NCI-H774 (cell line): ENCODE measurements around the gene BBS5.
"Not testable (repeated sequence)": the region's sequence is repeated elsewhere in the genome, so short reads cannot be mapped to it uniquely, and the experiment has no call there.

Experiments used
- DNase-seq: peaks from one replicate; lab custom pipeline; 2025; lab: John Stamatoyannopoulos, UW

The BBS5 gene

DNA sequence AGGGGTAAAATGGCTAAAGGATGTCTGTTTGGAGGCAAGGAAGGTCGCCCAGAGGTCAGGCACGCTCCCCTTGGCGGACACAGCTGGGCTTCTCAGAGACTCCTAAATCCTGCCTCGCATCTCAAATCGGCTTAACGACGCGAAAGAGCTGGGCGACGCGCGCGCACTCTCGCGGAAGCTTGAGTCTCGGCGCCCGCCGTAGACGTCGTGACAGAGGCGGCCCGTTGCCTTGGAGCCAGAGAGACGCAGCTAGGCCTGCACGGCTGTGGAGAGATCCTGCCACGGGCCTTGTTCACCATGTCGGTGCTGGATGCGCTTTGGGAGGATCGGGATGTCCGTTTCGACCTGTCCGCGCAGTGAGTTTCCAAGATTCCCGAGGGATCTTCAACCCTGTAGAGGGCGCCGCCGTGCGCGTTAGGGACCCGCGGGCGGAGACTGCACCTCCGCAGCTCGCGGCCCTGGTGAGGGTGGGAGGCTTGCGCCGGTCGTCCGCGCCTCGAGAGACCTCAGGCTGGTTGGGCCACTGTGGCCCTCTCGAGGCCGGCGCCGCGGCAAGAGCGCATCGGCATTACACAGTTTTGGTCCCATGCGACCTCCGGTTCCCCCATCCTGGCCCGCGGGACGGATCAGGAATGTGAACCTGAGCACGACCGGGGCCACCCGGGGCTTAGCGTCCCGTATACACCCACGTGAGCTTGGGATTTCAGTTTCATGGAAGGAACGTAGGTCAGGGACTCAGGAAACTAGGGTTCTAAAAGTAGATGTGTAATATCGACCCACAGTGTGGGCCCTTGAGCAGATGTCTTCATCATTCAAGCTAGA is at the start of gene BBS5:
TSS of gene BBS5 (plus strand) at position 238 of the 822 bp plus-strand sequence. CDS start at position 298, 60 bp downstream.
- peak; percentile 47 for DNase-seq

DNA sequence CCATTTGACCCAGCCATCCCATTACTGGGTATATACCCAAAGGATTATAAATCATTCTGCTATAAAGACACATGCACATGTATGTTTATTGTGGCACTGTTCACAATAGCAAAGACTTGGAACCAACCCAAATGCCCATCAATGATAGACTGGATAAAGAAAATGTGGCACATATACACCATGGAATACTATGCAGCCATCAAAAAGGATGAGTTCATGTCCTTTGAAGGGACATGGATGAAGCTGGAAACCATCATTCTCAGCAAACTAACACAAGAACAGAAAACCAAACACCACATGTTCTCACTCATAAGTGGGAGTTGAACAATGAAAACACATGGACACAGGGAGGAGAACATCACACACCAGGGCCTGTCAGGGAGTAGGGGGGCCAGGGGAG is 47.5 kb upstream of the BBS5 start:
- not testable (repeated sequence) for DNase-seq

DNA sequence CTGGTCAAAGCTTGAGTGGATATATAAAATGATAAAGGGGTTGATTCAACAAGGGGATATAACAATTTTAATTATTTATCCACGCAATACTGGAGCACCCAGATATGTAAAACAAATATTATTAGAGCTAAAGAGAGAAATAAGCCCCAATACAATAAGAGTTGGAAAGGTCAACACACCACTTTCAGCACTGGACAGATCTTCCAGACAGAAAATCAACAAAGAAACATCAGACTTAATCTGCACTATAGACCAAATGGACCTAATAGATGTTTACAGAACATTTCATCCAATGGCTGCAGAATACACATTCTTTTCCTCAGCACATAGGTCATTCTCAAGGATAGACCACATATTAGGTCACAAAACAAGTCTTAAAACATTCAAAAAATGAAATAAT is 45.1 kb upstream of the BBS5 start:
- DNase-seq, result not testable (repeated sequence)

DNA sequence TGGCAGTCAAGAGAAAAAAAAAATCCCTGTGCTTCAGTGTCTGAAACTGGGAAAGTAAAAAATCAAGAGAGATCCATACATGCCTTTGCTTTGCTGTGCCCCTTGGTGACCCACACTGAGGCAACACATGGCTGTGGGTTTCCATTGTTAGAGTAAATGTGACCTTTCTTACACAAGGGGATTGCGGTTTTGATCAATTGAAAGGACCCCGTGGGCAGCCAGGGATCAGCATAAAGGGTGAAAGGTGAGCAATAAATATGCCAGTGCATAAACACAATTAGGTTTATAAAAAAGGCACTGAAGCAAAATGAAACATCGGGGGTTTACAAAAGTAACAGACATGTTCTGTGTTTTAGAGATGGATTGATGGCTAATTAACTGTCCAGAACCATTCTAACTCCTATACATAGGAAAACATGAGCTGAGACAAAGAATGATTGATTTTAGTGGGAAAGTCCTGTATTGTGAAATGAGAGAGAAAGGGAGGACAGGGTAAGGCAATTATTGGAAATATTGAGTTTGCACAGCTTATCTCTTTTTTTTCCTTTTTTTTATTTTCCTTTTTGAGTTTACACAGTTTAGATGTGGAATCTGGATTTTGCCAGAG is 40.7 kb upstream of the BBS5 start:
- no peak for DNase-seq

DNA sequence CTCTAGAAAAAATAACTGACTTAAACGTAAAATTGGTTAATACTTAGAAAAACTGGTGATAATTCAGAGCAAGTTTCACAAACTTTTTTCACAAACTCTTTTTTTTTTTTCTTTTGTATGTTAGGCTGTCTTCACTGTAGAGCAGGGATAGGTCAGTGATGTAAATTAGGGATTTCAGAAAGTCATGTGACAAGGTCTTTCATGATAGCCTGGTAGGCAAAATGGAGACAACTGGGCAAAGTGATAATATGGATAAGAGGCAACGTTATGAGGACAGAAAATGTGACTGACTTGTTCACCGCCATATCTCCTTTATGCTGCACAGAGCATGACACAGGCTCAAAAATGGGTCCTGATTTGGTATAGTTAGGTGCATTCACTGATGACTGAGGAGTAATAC is 39.4 kb upstream of the BBS5 start:
- DNase-seq, result no peak

DNA sequence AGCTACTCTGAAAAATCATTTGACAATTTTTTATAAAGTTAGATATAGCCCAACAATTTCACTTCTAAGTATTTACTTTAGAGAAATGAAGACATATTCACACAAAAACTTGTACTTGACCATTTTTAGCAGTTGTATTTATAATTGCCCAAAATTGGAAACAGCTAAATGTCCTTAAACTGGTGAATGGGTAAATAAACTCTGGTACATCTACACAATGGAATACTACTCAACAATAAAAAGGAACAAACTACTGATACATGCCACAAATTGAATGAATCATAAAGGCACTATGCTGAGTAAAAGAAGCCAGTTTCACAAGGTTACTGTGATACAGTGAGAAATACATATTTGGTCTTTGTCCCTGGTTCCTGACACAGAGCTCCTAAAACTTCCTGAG is 32.8 kb upstream of the BBS5 start:
- no peak for DNase-seq

DNA sequence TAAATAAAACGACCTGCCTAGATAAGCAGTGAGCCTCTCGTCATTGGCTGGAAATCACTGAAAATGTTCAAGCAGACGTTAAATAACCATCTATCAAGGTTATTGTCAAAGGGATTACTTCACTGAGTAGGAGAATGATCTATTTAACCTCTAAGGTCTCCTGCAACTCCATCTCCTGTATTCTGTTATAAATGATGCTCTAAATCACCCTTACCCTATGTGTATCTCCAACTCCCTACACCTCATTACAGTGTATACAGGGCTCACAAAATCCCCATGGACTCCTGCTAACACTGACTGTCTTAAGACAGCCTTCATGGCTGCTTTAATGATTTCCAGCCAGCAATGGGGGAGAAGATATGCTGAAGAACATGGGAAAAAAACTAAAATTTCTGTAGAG is 31.0 kb upstream of the BBS5 start:
- no peak for DNase-seq

DNA sequence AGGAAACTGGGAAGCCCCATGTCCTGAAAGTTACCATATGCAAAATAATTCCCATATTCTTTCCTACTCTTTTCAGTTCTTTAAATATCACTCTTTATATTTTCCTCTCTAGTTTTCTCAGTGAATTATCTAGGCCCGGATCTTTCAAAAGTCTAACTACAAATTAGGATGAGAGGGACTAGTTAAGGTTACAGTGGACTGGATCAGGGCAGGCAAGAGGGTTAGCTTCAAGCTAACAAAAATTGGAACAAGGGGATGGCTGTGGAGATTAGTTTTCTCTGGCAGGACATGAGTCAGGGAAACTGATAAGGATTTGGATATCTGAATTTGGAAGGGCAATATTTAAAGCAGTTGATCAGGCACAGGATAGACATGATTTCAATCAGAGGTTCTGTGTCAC is 30.4 kb upstream of the BBS5 start:
- no peak for DNase-seq

DNA sequence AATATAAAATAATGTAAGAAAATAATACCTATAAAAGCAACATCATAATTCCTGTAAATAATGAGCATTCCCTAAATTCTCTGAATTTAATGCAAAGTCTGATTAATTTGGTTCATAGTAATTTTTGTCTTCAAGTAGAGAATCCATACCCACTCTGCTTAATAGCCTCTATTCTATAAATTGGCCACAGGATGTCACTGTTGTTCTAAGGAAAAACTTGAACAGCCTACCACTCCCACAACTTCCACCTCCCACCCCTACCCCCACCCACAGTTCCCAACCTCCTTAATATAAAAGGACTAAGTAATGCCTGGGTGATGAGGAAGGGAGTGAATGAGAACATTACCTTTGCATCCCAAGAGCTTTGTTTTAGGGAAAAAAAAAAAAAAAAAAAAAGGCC is 27.2 kb upstream of the BBS5 start:
- no peak for DNase-seq

DNA sequence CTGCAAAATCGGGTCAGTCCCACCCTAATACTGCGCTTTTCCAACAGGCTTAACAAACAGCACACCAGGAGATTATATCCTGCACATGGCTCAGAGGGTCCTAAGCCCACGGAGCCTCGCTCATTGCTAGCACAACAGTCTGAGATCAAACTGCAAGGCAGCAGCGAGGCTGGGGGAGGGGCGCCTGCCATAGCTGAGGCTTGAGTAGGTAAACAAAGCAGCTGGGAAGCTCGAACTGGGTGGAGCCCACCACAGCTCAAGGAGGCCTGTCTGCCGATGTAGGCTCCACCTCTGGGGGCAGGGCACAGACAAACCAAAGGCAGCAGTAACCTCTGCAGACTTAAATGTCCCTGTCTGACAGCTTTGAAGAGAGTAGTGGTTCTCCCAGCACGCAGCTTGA is 26.2 kb upstream of the BBS5 start:
- not testable (repeated sequence) for DNase-seq

DNA sequence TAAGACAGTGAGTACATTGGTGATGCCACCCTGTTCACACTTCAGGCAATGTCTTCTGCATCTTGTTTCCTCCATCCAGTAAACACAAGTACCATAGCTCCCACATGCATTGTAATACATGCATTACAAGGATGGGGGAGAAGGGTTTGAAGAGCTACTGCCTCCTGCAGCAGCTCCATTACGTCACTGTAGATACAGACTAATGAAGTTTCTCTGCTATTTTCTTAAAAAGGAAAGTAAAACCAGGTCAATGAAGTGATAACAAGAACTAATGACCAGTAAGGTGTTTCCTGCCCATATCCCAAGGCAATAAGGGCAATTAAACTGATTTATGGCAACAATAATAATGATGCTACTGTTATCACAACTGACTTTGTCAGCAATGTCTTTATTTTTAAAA is 18.2 kb upstream of the BBS5 start:
- DNase-seq, result no peak

DNA sequence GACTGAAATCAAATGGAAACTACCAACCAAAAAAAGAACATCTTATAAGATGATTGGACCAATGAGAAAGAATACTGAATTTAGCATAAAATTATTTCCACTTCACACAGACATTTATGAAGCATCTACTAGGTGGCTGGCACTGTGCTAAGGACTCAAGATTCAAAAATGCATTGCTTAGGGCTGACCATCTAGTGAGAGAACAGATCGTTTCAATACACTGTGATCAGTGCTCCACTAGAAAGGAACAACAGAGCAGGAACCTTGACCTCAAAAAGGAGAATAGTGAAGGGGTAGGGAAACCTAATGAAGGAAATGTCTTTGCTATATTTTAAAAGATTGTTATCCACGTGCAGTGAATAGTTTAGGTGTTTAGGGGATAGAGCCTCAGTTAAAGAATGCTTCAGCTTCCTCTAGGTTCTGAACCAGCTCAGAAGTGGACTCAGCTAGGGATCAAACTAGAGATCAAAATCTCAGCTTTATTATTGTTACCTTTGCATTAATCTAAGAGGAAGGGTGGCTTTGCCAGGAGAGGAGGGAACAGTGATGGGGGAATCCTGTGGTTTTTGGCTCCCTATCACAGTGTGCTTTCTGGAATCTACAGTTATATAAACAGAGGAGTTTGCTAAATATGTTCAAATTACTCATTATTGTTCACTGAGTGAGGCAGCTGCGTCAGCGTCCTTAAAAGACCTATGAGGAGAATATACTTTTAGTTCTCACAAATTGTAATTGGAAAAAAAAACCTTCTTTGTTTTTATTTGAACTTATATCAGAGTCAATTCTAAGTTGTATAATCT is 16.2 kb upstream of the BBS5 start:
- no peak for DNase-seq

DNA sequence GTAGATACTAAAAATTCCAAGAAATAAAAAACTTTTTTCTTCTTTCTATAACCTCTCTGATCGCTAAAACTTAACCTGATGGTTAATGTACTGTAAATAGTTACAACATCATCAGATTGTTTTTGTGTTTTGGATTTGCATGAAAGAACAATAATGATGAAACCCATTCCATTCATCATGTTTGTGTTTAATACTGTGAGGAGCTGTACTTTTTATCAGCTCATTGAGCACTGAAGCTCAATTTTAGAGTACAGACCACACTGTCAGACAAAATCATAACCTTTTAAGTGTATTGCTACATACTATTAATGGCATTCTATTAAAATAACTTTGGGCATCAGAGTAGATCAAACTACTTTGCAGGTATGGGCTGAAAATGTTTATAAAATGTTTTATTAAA is 14.8 kb upstream of the BBS5 start:
- DNase-seq, result no peak

DNA sequence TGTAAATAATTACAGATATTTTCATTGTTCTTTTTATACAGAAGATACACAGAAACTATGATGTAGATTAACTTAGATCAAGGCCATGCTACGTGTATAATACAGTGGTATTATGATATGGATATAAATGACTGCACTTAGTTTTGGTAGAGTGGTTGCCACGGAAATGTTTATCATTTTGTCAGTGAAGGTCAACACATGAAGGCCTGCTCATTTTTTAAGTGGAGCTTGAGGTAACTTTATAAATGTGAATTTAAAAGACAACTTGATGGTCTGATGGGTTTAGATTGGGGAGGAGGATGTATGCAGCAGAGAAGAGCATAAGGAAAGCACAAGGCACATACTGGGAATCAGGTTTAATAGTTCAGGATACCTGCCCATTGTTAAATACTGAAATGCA is 14.4 kb upstream of the BBS5 start:
- DNase-seq, result no peak

DNA sequence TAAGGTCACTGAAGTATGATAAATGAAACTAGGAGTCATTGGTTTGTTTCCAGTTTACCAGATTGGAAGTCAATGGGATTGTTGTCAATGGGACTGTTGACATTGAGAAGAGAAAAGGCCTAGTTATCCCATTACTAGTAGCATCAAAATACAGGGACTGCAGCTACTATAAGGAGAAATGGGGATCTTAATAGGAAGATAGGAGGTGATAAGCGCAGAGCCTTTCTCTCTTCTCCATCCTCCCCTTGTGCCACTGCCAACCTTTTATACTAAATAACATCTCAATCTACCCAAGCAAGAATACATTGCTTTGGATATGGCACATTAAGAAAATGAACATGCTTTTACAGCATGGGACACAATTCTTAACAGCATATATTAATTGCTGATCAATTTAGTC is 10.5 kb upstream of the BBS5 start:
- DNase-seq, result no peak

DNA sequence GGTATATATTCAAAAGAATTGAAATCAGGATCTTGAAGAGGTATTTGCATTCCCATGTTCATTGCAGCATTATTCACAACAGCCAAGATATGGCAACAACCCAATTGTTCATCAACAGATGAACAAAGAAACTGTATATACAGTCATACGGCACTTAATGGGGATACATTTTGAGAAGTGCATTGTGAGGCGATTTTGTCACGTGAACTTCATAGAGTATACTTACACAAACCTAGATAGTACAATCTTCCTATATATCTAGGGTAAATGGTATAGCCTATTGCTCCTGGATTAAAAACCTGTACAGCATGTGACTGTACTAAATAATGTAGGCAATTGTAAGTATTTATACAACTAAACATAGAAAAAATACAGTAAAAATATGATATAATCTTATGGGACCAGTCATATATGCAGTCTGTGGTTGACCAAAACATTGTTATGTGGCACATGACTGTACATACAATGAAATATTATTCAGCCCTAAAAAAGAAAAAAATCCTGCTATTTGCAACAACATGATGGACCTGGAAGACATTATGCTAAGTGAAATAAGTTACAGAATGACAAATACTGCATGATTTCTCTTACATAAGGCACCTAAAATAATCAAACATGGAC is 9.2 kb upstream of the BBS5 start:
- DNase-seq, result no peak

DNA sequence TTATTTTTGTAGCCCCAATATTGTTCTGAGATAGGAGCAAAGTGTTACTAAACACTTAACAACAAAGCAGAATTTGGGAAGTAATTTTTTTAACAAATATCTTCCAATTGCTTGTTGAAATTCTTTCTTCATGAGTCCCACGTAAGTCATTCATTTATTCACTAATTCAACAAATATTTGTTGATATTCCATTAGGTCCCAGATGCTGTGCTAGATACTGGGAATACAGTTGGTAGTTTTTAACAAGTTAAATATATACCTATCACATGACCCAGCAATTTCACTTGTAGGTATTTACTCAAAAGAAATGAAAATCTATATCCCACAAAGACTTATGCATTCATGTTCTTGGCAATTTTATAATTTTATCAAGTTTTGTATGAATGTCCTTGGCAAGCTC is 7.0 kb upstream of the BBS5 start:
- DNase-seq, result no peak

DNA sequence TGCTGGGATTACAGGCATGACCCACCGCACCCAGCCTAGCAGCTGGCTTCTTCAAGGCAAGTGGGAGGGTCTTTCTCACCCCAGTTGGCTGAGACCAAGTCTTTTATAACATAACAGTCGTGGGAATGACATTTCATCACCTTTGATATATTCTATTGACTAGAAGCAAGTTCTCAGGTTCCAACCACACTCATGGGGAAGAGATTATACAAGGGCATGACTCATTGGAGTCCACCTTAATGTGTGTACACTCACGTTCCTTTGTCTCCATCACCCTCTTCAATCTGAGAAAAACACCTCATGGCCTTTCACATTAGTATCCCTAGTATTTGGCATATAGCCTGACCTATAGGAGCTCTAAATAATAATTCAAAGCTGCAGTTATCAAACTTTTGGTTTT is 2.8 kb upstream of the BBS5 start:
- DNase-seq, result no peak

DNA sequence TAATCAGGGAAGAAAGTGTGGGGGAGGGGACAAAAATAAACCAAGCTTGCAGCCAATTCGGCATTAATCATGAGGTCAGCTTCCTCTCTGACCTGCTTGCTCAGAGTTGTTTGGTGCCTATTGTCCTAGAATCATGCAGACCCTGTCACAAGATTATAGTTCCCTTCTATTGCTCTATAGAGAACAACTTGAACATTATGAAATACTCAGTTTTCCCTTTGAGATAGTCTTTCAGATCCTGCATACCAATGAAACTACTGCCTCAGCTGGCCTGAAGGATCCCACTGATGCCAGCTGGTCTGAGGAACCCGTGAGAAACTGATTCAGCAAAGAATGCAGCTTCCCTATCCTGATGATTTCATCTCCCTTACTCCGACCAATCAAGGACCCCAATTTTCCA is 955 bp upstream of the BBS5 start:
- DNase-seq, result no peak

DNA sequence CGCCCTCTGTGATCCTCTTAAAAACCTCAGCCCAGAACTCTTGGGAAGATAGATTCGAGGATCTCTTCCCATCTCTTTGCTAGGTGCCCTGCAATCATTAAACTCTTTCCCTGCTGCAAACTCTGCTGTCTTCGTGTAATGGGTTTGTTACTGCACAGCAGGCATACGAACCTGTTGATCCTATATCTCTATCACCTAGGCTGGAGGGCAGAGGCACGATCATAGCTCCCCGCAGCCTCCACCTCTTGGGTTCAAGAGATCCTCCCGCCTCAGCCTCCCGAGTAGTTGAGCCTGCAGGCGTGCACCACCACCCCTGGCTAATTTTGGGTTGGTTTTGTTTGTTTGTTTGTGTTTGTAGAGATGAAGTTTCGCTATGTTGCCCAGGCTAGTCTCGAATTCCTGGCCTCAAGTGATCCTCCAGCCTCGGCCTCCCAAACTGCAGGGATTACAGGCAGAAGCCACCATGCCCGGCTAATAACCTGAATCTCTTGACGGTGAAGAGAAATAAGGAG is 493 bp upstream of the BBS5 start:
- no peak for DNase-seq

DNA sequence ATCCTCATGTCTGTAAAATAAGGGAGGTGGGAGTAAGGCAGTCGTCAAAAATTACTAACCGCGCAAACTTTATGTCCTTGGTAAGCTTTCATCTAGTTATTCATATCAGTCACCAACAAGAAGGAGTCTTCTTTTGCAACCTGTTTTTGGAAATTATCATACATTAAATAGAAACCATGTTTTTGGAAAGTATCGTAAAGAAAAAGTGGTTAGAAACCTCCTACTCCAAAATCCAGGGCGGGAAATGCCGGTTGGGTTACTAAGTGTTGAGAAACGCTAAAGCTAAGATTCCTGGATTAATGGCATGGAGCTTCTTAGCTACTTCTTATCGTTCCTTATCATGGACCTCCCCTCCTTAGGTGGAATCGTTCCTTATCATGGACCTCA is 778 bp downstream of the BBS5 start:
- DNase-seq, result no peak

DNA sequence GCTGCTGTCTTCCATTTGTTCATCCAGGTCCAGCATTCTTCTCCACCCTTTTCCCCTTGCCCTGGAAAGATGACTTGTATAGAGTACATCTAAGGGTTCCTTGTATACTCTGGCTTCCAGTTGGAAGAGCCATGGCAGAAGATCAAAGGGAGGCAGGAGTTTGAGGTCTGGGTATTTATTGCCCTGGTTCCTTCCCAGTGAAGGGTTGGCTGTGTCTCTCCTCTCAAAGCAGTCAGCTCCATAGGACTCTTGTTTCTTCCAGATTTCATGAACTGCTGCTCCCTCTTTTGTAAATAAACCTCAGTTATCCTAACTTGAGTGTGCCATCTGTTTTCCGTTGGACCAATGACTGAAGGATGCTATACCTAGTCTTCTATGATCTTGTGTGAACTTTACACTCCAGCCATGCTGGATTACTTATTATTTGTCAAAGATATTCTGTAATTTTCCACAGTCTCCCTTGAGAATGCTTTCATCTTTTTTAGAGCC is 6.4 kb downstream of the BBS5 start:
- no peak for DNase-seq
